SW 1271 (cell line): ENCODE results near the gene NUB1.

Experiments used
- DNase-seq, 2 experiments: peaks; one replicate each; lab custom pipeline; 2025; lab: John Stamatoyannopoulos, UW

Gene NUB1

GRCh38 chr7:151423936-151424335, 82.3 kb downstream of the NUB1 start:
- no peak for DNase-seq

GRCh38 chr7:151424799-151425198, 83.2 kb downstream of the NUB1 start:
- no peak for DNase-seq

GRCh38 chr7:151425670-151426440, 84.2 kb downstream of the NUB1 start:
- no peak for DNase-seq

GRCh38 chr7:151426441-151426903, 84.9 kb downstream of the NUB1 start:
- DNase-seq = peak in 1 of 2 experiments; percentile 10

GRCh38 chr7:151426904-151427704, 85.5 kb downstream of the NUB1 start:
- no peak for DNase-seq

GRCh38 chr7:151427705-151428377, 86.2 kb downstream of the NUB1 start:
- DNase-seq = no peak
